GM18498 (cell line): ENCODE results near the gene TMCC1.
"Not testable (repeated sequence)": the region's sequence is repeated elsewhere in the genome, so short reads cannot be mapped to it uniquely, and the experiment has no call there.

Experiments
- ATAC-seq: cut with Tn5 transposase; IDR thresholded peaks from one replicate; pipeline ENCODE4 v1.9.1; 2021; ENCODE audit warnings: mild to moderate bottlenecking, moderate library complexity; ENCODE audit not compliant: unreplicated experiment

Gene TMCC1

DNA sequence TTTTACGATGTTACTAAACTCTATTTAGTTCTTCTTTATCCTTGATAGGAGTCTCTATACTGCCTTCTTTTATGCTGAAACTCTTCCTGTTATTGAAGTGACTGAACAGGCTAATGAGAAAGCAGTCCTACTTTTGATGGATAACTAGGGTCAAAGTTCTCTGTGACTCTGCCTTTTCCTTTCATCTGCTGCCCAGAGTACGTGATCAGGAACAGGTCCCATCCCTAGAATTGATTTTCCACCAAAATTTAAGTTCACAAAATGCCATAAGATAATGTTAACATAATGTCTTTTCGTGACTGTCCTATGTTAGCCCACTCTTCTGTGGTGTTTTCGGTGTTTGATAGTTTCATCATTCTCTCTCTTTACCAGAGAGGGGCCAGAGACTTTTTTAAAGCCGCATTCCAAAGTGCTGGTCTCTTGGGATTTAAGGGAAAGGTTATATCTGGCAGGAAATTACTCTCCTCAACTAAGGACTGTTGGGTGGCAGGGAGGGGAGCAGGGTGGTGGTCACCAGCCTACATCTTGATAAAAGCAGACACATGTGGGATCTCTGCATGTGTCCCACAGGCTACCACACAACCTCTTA is 236.8 kb downstream of the TMCC1 start:
- ATAC-seq: no peak

- ATAC-seq: no peak
Measured at GRCh38 chr3:129655291-129655700, 238.2 kb downstream of the TMCC1 start.

DNA sequence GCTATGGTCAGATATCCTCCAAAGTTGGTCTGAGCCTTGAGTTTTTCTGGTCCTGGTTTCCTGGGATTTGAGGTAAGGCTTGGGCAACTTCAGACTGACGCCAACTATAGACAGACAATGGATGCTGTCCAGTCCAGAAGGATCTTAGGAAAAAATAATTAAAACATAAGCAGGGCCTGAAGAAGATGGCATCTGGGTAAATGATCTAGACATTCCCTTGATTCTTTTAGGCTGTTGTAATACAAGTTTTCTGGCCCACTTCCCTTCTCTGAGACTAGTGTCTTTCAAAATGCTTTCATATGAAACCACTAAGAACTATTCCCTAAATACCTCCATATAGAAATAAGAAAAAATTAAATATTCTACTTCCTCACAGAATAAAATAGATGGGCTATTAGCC is 239.4 kb downstream of the TMCC1 start:
- ATAC-seq: no peak

GRCh38 chr3:129653019-129653418 is 240.5 kb downstream of the TMCC1 start:
- no peak for ATAC-seq

DNA sequence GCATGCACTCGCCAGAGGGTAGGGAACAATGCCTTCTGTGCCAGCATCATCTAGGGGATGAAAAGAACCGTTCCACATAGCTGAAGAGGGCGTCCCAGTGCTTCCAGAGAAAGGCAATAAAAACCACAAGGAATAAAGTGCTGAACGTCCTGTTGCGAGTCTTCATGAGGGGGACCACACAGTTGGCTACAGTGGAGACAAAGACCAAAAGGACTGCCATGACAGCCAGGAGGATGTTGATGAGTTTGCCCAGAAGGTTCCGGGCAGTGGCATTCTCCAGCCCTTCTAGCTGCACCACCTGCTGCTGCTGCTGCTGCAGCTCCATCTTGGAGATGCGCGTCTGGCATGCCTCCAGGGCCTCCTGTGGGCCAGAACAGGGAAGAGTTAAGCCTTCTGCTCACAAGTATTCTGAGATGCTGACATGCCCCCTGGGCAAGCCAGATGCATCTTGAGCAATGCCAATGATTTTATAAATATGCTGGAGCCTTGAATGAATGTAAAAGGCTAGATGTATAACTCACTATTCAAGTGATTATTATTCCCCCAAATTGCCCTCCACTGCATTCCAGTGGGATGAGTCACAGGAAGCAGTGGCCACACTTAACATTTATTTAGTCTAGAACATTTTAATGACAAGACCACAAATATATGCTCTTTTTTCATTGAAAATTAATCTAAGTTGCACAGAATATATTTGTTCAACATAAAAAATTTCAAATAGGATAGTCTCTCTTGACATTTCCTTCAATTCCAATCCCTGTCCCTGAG is 241.9 kb downstream of the TMCC1 start:
- ATAC-seq: no peak

GRCh38 chr3:129650256-129650872 is 243.1 kb downstream of the TMCC1 start:
- no peak for ATAC-seq

GRCh38 chr3:129648391-129648790 is 245.1 kb downstream of the TMCC1 start:
- ATAC-seq: no peak

DNA sequence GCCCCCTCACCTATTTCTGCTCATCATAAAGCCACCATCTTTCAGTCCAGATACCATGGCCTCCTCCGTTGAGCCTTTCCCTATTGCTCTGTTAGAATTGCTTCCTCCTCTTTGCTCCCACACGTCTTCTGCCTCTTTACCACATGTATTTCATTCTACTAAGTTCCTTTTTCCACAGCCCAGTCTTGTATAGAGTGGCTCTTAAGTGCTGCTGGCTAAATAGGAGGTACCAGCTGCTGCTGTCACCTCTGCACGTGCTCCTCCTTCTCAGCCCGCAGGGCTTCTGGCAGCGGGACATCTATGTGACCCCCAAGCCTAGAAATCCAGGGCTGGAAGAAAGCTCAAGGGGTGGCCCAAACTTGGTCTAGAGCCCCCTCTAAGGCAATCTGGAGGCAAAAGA is 248.2 kb downstream of the TMCC1 start:
- ATAC-seq: no peak

DNA sequence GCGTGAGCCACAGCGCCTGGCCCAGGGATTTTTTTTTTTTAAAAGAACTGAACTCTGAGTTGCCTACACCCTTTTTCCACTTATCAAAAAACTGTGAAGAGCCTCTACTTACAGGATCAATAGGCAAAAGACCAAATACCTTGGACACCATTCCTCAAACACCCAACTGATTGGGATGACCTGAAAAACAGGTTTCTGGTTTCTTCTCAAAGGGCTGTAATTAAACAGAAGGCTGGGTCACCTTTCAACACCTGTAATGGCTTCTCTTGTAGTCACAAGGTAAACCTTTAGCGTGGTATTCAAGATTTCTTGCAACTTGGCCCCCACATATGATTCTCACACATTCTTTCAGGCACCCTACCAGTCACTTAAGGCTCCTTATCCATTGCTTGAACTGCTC is 248.7 kb downstream of the TMCC1 start:
- ATAC-seq: no peak

- ATAC-seq: not testable (repeated sequence)
Measured at GRCh38 chr3:129641567-129642260, 251.8 kb downstream of the TMCC1 start.

DNA sequence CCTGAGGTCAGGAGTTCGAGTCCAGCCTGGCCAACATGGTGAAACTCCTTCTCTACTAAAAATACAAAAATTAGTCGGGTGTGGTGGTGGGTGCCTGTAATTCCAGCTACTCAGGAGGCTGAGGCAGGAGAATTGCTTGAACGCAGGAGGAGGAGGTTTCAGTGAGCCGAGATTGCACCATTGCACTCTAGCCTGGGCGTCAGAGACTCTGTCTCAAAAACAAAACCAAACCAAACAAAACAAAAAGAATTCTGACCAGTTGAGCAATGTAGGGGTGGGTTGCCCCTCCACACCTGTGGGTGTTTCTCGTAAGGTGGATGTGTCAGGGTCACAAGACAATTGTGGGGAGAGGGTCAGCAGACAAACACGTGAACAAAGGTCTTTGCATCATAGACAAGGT is 252.5 kb downstream of the TMCC1 start:
- ATAC-seq: not testable (repeated sequence)

GRCh38 chr3:129638481-129638880 is 255.0 kb downstream of the TMCC1 start:
- no peak for ATAC-seq

DNA sequence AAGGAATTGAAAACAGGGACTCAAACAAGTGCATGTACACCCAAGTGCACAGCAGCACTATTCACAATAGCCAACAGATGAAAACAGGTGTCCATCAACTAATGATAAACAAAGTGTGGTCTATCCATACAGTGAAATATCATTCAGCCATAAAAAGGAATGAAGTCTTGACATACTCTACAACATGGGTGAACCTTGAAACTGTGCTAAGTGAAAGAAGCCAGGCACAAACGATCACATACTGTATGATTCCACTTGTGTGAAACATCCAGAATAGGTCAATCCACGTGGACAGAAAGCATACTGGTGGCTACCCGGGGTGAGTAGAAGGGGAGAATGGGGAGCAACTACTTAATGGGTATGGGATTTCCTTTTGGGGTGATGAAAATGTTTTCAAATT is 257.4 kb downstream of the TMCC1 start:
- no peak for ATAC-seq

DNA sequence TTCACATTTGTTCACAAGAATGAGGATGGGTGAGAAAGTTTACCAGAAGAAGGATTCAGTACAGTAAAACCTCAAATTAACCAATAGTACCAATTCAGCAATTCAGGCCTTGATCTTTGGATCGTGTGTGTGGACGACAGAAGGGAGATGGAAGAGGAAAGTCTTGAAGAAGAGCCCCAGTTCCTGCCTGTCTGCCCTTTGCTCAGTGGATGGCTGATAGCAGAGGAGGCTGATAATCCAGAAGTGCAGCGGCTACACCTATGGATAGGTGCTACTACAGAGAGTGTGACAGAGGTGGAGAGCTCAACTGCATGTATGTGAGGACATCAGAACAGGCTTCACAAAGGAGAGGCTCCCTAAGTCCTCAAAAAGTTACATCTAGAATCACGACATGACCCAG is 257.9 kb downstream of the TMCC1 start:
- no peak for ATAC-seq

GRCh38 chr3:129633751-129634481 is 259.6 kb downstream of the TMCC1 start:
- ATAC-seq: no peak

DNA sequence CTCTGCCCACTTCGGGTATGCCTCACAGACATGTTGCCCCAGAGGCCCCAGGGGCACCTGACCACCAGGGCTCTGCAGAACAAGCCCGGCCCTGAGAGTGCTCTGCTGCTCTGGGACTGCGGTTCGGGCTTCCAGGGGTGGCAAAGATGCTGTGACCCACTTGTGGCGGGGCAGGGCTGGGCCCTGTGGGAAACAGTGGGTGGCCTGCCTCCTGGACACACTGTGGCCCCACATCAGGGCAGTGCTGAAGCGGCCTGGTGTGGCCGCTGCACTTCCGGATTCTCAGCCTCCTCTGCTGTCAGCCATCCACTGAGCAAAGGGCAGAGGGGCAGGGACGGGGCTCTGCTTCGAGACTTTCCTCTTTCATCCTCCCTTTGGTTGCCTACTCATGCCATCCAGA is 260.5 kb downstream of the TMCC1 start:
- no peak for ATAC-seq

DNA sequence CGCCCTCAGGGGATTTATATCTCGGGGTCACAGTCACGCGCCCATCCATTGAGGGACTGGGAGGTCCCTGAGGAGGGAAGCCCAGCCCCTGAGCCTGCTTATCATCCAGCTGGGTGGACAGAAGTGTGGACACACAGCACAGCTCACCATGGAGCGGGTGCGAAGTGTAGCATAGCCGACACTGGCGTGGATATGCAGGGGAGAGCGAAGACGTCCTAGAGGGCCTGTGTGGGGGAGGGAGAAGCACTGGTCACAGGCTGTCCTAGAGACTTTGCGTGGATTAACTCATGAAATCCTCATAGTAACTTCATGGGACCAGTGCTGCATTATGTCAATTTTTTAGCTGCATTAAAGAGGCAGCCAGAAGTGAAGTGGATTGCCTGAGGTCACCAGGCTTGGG is 261.0 kb downstream of the TMCC1 start:
- ATAC-seq: no peak

- no peak for ATAC-seq
Measured at GRCh38 chr3:129632056-129632455, 261.5 kb downstream of the TMCC1 start.

DNA sequence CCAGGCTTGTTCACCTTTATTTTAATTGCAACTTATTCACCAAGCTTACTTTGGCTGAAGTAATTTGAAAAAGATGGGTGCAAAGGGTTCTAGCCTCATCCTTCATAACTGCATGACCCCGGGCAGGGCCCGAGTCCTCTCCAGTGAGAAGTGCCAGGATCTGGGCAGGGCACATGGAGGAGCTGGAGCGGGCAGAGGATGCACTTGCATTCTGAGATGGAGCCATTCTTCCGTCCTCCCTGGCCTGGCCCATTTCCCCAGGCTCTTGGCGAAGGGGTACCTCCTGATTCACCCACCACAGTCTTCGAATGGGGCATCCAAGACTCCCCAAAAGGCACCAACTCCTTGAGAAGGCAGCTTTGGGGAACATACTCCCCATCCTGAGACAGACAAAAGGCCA is 264.5 kb downstream of the TMCC1 start:
- ATAC-seq: no peak

DNA sequence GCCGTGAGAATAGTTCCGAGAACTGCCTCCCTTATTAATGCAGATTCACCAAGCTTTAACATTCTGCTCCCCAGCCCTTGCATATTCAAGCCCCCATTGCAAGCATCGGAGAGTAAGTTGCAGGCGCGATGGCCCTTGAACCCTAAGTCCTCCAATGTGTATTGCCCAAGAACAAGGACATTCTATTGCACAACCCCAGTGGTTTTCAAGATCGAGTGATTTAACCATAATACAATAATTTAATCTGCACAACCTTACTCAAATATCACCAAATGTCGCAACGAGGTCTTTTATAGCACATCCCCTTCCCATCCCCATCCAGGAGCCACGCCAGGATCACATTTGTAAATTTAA is 265.4 kb downstream of the TMCC1 start:
- no peak for ATAC-seq
